K562 (cell line): ENCODE measurements around the gene C21orf58. TPM values are rescaled to one million over a fixed set of nuclear protein-coding genes. Genes with fewer than 3 reads are reported as not detected.
"Not testable (repeated sequence)": the region's sequence is repeated elsewhere in the genome, so short reads cannot be mapped to it uniquely, and the experiment has no call there.

Source experiments
- ATAC-seq: fragments of 200-7000 bp; cut with Tn5 transposase; 3 replicates; pipeline ENCODE4 v1.9.1; 2020; ENCODE audit warnings: moderate library complexity
- BruUV-seq: library from RNA; stranded (reverse); fragments of 400-500 nt; replicated peaks from 2 replicates; lab custom pipeline; 2021; lab: Mats Ljungman, UMichigan
- CTCF ChIA-PET: fragments of 300-600 bp; formaldehyde crosslinking; extraction: SDS; loops from one replicate; lab custom pipeline; 2021; ENCODE audit warnings: low intra/inter-chr PET ratio; lab: Yijun Ruan, JAX
- POLR2A ChIA-PET: fragments of 300-600, 350-650 bp; sonication (Branson Sonifier 250); formaldehyde crosslinking; extraction: SDS; loops from one replicate; lab custom pipeline; 2021; ENCODE audit warnings: antibody characterized with exemption, inconsistent platforms; lab: Yijun Ruan, JAX
- DNase-seq, 4 experiments: peaks; one replicate each; pipeline versions ENCODE4 v3.0.0 to v3.0.0-alpha.2; 2011 to 2018; ENCODE audit warnings: low spot score in 3 of 4, mixed read lengths in 3 of 4; ENCODE audit errors: extremely low read depth in 1 of 4
- FAIRE-seq: peaks from 2 replicates; lab custom pipeline; 2011; peaks lifted over from hg19 to GRCh38; lab: Jason Lieb, UNC
- H2AFZ ChIP-seq: 2 replicates; pipeline ENCODE4 v1.6.0; 2011; ENCODE audit warnings: low read depth, low read length, control low read depth, inconsistent platforms
- H3K27ac ChIP-seq: fragments of 200-600 bp; 3 replicates; pipeline ENCODE4 v1.8.0; 2011; ENCODE audit warnings: low read depth, mild to moderate bottlenecking, control low read depth, inconsistent platforms, low read length, moderate library complexity, mixed read lengths; ENCODE audit errors: extremely low read depth
- H3K27me3 ChIP-seq, 2 experiments: fragments of 300-600 bp in 1 of 2; 2 replicates in 1 of 2; 3 replicates in 1 of 2; pipeline versions ENCODE4 v1.6.0 to v1.8.0; 2011; ENCODE audit warnings: inconsistent platforms in 2 of 2, low read length in 2 of 2, mild to moderate bottlenecking in 1 of 2, mixed read lengths in 1 of 2, moderate library complexity in 1 of 2; ENCODE audit not compliant: control insufficient read depth in 2 of 2, insufficient read depth in 2 of 2
- H3K36me3 ChIP-seq: fragments of 300-600 bp; 3 replicates; pipeline ENCODE4 v1.8.0; 2011; ENCODE audit warnings: mild to moderate bottlenecking, low read length, inconsistent platforms; ENCODE audit not compliant: control insufficient read depth, insufficient read depth
- H3K4me1 ChIP-seq, 2 experiments: fragments of 200-600 bp in 1 of 2; replicated peaks in 1 of 2; 2 replicates in 1 of 2; 3 replicates in 1 of 2; pipeline versions ENCODE4 v1.5.1 to v1.8.0; 2011; ENCODE audit warnings: inconsistent platforms in 2 of 2, low read length in 2 of 2, mild to moderate bottlenecking in 1 of 2, mixed read lengths in 1 of 2, moderate library complexity in 1 of 2; ENCODE audit not compliant: control insufficient read depth in 2 of 2, insufficient read depth in 2 of 2
- H3K4me2 ChIP-seq: 2 replicates; pipeline ENCODE4 v1.6.1; 2011; ENCODE audit warnings: low read length, control low read depth, inconsistent platforms, mixed read lengths; ENCODE audit not compliant: insufficient read depth
- H3K4me3 ChIP-seq: fragments of 200-600 bp; sonication (generic), shearing (Covaris generic); 2 replicates; pipeline ENCODE4 v1.5.1; 2016; ENCODE audit warnings: control low read depth, inconsistent platforms
- H3K79me2 ChIP-seq: fragments of 200-600 bp; 3 replicates; pipeline ENCODE4 v1.8.0; 2011; ENCODE audit warnings: low read length, inconsistent platforms; ENCODE audit not compliant: control insufficient read depth, insufficient read depth
- H3K9ac ChIP-seq, 2 experiments: 2 replicates each; pipeline versions ENCODE4 v1.6.0 to v1.6.1; 2011; ENCODE audit warnings: low read depth in 2 of 2, low read length in 2 of 2, control low read depth in 1 of 2, inconsistent platforms in 1 of 2, mild to moderate bottlenecking in 1 of 2, mixed read lengths in 1 of 2; ENCODE audit not compliant: insufficient read depth in 1 of 2
- H3K9me1 ChIP-seq: one replicate; pipeline ENCODE4 v1.6.0; 2011; ENCODE audit warnings: inconsistent platforms, mild to moderate bottlenecking, low read length, moderate library complexity; ENCODE audit not compliant: control insufficient read depth, insufficient read depth
- H3K9me3 ChIP-seq: replicated peaks from 2 replicates; pipeline ENCODE4 v1.5.1; 2011; ENCODE audit warnings: low read depth, low read length, inconsistent platforms; ENCODE audit not compliant: control insufficient read depth, insufficient read depth
- H4K20me1 ChIP-seq: replicated peaks from 2 replicates; pipeline ENCODE4 v1.6.1; 2011; ENCODE audit warnings: low read length, inconsistent platforms, mixed read lengths; ENCODE audit not compliant: control insufficient read depth, insufficient read depth
- ASH1L ChIP-seq: fragments of 450-650 bp; IDR thresholded peaks from 2 replicates; pipeline ENCODE4 v1.6.1; 2018; ENCODE audit warnings: borderline replicate concordance, mild to moderate bottlenecking, low read depth; ENCODE audit not compliant: partially characterized antibody
- BACH1 ChIP-seq: fragments of 200-800 bp; sonication (Bioruptor generic); IDR thresholded peaks from 2 replicates; pipeline ENCODE4 v1.6.1; 2016; ENCODE audit warnings: missing genetic modification characterization, missing compliant biosample characterization
- EZH2 ChIP-seq: IDR thresholded peaks from 2 replicates; pipeline ENCODE4 v1.6.1; 2012; ENCODE audit warnings: low read depth, mild to moderate bottlenecking, inconsistent platforms, low read length, borderline replicate concordance
- HCFC1 ChIP-seq: IDR thresholded peaks from 2 replicates; pipeline ENCODE4 v1.6.1; 2012; ENCODE audit warnings: low read depth, low read length, improper control_type of control experiment
- ILF3 ChIP-seq: fragments of 450-650 bp; IDR thresholded peaks from 2 replicates; pipeline ENCODE4 v1.6.1; 2018; ENCODE audit warnings: antibody characterized with exemption, mild to moderate bottlenecking, moderate library complexity, borderline replicate concordance
- MTA2 ChIP-seq: fragments of 450-650 bp; IDR thresholded peaks from 2 replicates; pipeline ENCODE4 v1.6.1; 2016; ENCODE audit warnings: low read depth
- SAFB ChIP-seq: fragments of 200-400 bp; formaldehyde crosslinking; IDR thresholded peaks from 2 replicates; pipeline ENCODE4 v1.6.1; 2017; ENCODE audit warnings: low read depth, low read length, borderline replicate concordance
- SAFB2 ChIP-seq: fragments of 200-400 bp; formaldehyde crosslinking; IDR thresholded peaks from 2 replicates; pipeline ENCODE4 v1.6.1; 2018; ENCODE audit warnings: borderline replicate concordance, low read length, low read depth, moderate library complexity; ENCODE audit not compliant: severe bottlenecking
- SIX5 ChIP-seq, 2 experiments: IDR thresholded peaks; 2 replicates each; pipeline ENCODE4 v1.6.1; 2011; ENCODE audit warnings: low read length in 2 of 2, borderline replicate concordance in 1 of 2, low read depth in 1 of 2, mild to moderate bottlenecking in 1 of 2, moderate library complexity in 1 of 2; ENCODE audit not compliant: insufficient read depth in 1 of 2
- ZNF121 ChIP-seq: sonication (generic); formaldehyde crosslinking; conservative IDR thresholded peaks from 2 replicates; pipeline ENCODE4 v1.8.0; 2022; ENCODE audit warnings: missing genetic modification reagents
- WGBS: fragments of 100-300 bp; shearing (Covaris generic); methylation state at CpG from one replicate; pipeline ENCODE4 v1.1.6; 2016; ENCODE audit warnings: low coverage, mixed read lengths; ENCODE audit not compliant: insufficient coverage; ENCODE audit errors: missing lambda C conversion rate; 5-methylcytosine and 5-hydroxymethylcytosine counted together
- in situ Hi-C: fragments of 300-500 bp; cut with MboI; formaldehyde crosslinking; loops from 4 replicates; pipeline ENCODE4 v1.15.0; 2018; ENCODE audit warnings: inconsistent platforms, mixed read lengths
- intact Hi-C: fragments of 100-400 bp; cut with micrococcal nuclease; formaldehyde crosslinking; loops from 2 replicates; pipeline ENCODE4 v1.14.2; 2022
- polyA plus RNA-seq, 8 experiments: library from polyadenylated mRNA; depleted of rRNA in 4 of 8; stranded (reverse) in 5 of 8; unstranded in 3 of 8; fragments of >200 nt; fragmentation: Nextera tagmentation in 2 of 8; fragmentation: Illumina TruSeq in 1 of 8; extraction: Ambion mirVana in 2 of 8; extraction: Trizol in 1 of 8; gene quantifications; 2 replicates each; pipeline versions ENCODE4 v1.2.1 to v1.2.3, GENCODE V29; 2011 to 2014; ENCODE audit warnings: inconsistent platforms in 1 of 8, missing spikeins in 1 of 8
- total RNA-seq, 7 experiments: library from RNA; depleted of rRNA in 6 of 7; stranded (reverse); fragments of >200 nt in 6 of 7; fragmentation: Illumina TruSeq in 2 of 7; extraction: Trizol in 2 of 7; gene quantifications; 2 replicates each; pipeline versions ENCODE4 v1.2.1 to v1.2.3, GENCODE V29; 2011 to 2021; ENCODE audit warnings: low replicate concordance in 1 of 7
- TF ChIP-seq, protein P1 (sequence below): sonication (generic); formaldehyde crosslinking; IDR thresholded peaks from 2 replicates; pipeline ENCODE4 v1.8.1; 2023; ENCODE audit warnings: mild to moderate bottlenecking, missing genetic modification reagents
- TF ChIP-seq, protein P2 (sequence below): fragments of 250-450 bp; sonication (Bioruptor Pico); IDR thresholded peaks from 2 replicates; pipeline ENCODE4 v1.8.0; 2021; ENCODE audit warnings: moderate library complexity, mild to moderate bottlenecking, inconsistent platforms

The C21orf58 gene
- total and polyA plus RNA-seq, 9 of the 15 experiments (the other 6 are each of a cell fraction or from before 2014, with no cell fraction given) = 1.2 to 30.5 (median 12.4) TPM

DNA sequence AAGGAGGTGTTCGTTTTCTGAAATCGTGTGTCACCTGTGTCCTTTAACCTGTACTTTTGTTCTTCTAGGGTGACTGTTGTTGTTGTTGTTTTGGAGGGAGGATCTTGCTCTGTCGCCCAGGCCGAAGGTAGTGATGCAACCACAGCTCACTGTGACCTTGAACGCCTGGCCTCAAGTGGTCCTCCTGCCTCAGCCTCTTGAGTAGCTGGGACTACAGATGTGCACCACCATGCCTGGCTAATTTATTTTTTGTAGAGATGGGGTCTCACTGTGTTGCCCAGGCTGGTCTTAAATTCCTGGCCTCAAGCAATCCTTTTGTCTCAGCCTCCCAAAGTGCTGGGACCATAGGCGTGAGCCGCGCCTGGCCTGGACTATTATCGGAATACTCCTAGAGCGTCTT, 49.3 kb upstream of the C21orf58 start:
- H4K20me1 ChIP-seq, in situ Hi-C loops, BruUV-seq, H3K9me3 ChIP-seq, H3K27me3 ChIP-seq, H3K4me3 ChIP-seq, ATAC-seq, H3K9ac ChIP-seq, DNase-seq, H3K4me2 ChIP-seq, CTCF ChIA-PET, intact Hi-C loops, H3K27ac ChIP-seq, H3K9me1 ChIP-seq, POLR2A ChIA-PET, H2AFZ ChIP-seq: not testable (repeated sequence)
- Histone ChIP-seq H3K79me2 (peaks cover 51% of the 10 kb centered on the region), H3K36me3 (peaks cover 55% of the 10 kb centered on the region; the same call in 2 of the 3 replicates), H3K4me1 (peaks cover 0 to 14% of the 10 kb centered on the region in 2 experiments; a peak in 1 of 5 replicates)
- peak; percentile 84 for TF ChIP-seq ZNF121 (CRISPR knock-in tag)
- peak; percentile 57 for FAIRE-seq
- WGBS = 86% methylated on average over 10 of the region's 10 CpGs

DNA sequence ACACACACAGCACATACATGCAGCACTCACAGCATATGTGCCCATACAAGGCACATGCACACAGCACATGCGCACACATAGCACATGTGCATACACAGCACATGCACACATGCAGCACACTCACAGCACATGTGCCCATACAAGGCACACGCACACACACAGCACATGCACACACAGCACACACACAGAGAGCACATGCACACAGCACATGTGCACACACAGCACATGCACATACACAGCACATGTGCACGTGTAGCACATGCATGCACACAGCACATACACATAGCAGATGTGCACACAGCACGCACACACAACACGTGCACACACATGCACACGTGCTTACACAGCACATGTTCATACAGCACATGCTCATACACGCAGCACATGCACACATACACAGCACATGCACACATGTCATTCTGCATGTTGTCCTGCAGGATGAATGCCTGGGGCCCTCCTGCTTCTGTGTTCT, 48.4 kb upstream of the C21orf58 start:
- H3K4me3 ChIP-seq = no peak overlapping the region
- ChIA-PET POLR2A (no interaction called here), CTCF (no interaction called here)
- FAIRE-seq = no peak
- H3K9me3 ChIP-seq = no peaks in the 10 kb centered on the region
- H3K27ac ChIP-seq = no peak overlapping the region
- no peak overlapping the region for H3K4me2 ChIP-seq
- no peak for ATAC-seq
- no peak for DNase-seq
- peaks cover 5% of the 10 kb centered on the region; the same call in 1 of the 2 replicates for H4K20me1 ChIP-seq
- BruUV-seq = no TSS peak
- in situ Hi-C loops = no loop called here
- H3K9me1 ChIP-seq = no peaks in the 10 kb centered on the region
- H3K9ac ChIP-seq = no peak overlapping the region
- peaks cover 54% of the 10 kb centered on the region; the same call in 2 of the 3 replicates for H3K36me3 ChIP-seq
- WGBS = 96% methylated on average over 7 of the region's 7 CpGs
- peaks cover 44% of the 10 kb centered on the region for H3K79me2 ChIP-seq
- no peaks in the 10 kb centered on the region; a peak in 2 of 5 replicates for H3K27me3 ChIP-seq
- intact Hi-C loops = no loop called here
- H3K4me1 ChIP-seq = peaks cover 0 to 14% of the 10 kb centered on the region in 2 experiments; a peak in 1 of 5 replicates
- no peak overlapping the region for H2AFZ ChIP-seq
- TF ChIP-seq ILF3 = no peak
- TF ChIP-seq, protein P1, sequence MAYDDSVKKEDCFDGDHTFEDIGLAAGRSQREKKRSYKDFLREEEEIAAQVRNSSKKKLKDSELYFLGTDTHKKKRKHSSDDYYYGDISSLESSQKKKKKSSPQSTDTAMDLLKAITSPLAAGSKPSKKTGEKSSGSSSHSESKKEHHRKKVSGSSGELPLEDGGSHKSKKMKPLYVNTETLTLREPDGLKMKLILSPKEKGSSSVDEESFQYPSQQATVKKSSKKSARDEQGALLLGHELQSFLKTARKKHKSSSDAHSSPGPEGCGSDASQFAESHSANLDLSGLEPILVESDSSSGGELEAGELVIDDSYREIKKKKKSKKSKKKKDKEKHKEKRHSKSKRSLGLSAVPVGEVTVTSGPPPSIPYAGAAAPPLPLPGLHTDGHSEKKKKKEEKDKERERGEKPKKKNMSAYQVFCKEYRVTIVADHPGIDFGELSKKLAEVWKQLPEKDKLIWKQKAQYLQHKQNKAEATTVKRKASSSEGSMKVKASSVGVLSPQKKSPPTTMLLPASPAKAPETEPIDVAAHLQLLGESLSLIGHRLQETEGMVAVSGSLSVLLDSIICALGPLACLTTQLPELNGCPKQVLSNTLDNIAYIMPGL (CRISPR knock-in tag) = no peak
- TF ChIP-seq BACH1 (tag) = no peak
- 0 out of 4 replicates have a peak, but pooled peaks of 1 of the 2 experiments have one; percentile 2 for TF ChIP-seq SIX5 (IDR thresholded peaks at IDR 0.05; ENCODE audit: borderline replicate concordance in 1 of 2, insufficient read depth in 1 of 2, low read depth in 1 of 2, low read length in 2 of 2)
- no peak for TF ChIP-seq HCFC1
- TF ChIP-seq MTA2 = no peak
- no peak for TF ChIP-seq EZH2
- no peak for TF ChIP-seq SAFB
- no peak for TF ChIP-seq SAFB2
- TF ChIP-seq ASH1L = no peak
- TF ChIP-seq, protein P2, sequence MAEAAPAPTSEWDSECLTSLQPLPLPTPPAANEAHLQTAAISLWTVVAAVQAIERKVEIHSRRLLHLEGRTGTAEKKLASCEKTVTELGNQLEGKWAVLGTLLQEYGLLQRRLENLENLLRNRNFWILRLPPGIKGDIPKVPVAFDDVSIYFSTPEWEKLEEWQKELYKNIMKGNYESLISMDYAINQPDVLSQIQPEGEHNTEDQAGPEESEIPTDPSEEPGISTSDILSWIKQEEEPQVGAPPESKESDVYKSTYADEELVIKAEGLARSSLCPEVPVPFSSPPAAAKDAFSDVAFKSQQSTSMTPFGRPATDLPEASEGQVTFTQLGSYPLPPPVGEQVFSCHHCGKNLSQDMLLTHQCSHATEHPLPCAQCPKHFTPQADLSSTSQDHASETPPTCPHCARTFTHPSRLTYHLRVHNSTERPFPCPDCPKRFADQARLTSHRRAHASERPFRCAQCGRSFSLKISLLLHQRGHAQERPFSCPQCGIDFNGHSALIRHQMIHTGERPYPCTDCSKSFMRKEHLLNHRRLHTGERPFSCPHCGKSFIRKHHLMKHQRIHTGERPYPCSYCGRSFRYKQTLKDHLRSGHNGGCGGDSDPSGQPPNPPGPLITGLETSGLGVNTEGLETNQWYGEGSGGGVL (CRISPR knock-in tag) = no peak
